Bone marrow (tissue), 2 donors: Measurements from ENCODE around the gene C6orf89.
"Not testable (repeated sequence)": the region's sequence is repeated elsewhere in the genome, so short reads cannot be mapped to it uniquely, and the experiment has no call there.

ENCODE experiments used
- DNase-seq, 2 donors: peaks; one replicate each; lab custom pipeline; 2025; lab: John Stamatoyannopoulos, UW

The C6orf89 gene

GRCh38 chr6:36888115-36888643 is 2.4 kb downstream of the C6orf89 start:
- no peak for DNase-seq

DNA sequence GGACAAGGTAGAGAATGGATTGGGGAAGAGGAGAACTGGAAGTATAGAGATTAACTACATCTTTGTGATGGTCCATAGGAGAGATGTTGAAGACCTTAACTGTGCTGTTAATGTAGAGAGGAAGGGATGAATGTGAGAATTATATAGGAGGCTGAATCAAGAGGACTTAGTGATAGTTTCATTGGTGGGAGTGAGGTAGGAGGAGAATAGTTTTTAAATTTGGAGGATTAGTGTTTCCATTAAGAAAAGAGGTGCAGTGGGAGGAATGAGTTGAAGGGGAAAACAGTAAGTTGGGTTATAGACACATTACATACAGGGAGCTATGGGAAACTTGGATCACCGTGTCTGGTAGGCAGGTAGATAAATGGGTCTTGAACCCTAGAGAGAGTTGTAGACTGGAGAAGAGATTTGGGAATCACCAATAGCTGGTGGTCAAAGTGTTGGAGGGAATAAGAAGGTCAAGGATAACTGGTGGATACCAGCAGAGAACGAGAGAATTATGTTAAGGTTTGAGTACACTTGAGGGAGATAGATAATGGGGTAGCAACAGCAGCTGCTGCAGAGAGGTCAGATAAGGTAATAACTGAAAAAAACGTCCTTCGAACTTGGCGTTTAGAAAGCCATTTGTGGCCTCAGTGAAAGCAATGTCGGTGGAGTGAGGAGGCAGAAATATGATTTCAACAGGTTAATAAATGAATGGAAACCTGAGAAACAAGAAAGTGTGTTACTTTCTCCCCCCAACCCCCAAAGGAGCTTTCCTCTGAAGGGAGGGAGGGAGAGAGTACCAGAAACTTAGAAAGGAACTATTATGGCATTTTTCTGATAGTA is 3.1 kb downstream of the C6orf89 start:
- no peak for DNase-seq

GRCh38 chr6:36890112-36890663 is 4.4 kb downstream of the C6orf89 start:
- no peak for DNase-seq

DNA sequence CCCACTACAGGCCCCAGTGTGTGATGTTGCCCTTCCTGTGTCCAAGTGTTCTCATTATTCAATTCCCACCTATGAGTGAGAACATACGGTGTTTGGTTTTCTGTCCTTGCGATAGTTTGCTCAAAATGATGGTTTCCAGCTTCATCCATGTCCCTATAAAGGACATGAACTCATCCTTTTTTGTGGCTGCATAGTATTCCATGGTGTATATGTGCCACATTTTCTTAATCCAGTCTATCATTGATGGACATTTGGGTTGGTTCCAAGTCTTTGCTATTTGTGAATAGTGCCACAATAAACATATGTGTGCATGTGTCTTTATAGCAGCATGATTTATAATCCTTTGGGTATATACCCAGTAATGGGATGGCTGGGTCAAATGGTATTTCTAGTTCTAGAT is 5.4 kb downstream of the C6orf89 start:
- DNase-seq: not testable (repeated sequence)

DNA sequence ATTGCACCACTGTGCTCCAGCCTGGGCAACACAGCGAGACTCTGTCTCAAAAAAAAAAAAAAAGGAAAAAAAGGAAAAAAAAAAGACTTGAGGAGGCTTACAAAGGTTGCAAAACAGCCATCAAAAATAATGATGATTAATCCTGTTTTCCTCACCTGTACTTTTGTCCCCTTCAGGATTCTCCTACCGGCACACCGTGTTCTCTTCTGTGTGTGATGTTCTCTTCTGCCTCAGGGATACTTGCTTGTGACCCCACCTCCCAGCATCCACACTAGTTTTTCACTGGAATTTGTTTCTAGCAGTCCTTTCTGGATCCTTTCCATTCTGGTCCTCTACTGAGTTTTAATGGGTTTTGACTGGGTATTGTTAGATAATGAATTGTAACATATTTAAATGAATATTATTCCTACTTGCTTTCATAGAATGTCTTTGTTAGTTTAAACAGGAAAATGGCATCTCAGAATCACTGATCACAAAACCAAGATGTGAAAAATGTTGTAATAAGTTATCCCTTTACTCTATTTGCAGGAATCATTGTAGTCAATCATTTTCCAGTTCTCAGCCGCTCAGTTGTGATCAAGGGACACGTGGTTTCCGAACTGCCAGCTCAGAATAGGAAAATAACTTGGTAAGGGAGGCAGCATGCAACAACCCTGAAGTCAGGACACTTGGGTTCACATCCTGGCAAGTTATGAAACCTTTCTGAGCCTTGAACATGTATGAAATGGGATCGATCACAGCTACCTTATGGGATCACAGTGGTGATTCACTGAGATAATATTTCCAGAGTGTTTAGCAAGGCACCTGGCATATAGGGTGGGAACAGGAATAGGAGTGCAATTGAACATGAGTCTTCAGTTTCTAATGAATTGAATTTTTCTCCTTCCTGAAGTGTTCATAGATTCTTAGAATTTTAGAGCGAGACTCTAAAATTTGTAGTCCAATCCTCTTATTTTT is 8.5 kb downstream of the C6orf89 start:
- DNase-seq: no peak

DNA sequence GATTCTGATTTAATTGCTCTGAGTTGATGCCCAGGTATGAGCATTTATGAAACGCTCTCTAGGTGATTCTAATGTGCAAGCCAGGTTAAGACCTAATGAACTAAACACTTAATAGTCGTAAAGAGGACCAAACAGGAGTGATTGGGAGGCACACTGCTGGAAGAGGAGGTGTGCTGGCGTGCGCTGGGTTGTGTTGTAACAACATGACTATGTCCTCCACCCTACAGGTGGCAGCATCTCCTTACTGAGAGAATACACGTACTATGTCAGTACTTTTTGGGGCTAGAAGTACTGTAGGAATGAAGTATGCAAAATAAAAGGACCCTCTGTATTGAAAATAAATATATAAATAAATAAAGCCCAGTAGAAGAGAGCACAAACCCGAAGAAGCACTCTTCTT is 11.9 kb downstream of the C6orf89 start:
- DNase-seq: no peak

GRCh38 chr6:36904114-36904513 is 18.4 kb downstream of the C6orf89 start:
- DNase-seq: no peak

DNA sequence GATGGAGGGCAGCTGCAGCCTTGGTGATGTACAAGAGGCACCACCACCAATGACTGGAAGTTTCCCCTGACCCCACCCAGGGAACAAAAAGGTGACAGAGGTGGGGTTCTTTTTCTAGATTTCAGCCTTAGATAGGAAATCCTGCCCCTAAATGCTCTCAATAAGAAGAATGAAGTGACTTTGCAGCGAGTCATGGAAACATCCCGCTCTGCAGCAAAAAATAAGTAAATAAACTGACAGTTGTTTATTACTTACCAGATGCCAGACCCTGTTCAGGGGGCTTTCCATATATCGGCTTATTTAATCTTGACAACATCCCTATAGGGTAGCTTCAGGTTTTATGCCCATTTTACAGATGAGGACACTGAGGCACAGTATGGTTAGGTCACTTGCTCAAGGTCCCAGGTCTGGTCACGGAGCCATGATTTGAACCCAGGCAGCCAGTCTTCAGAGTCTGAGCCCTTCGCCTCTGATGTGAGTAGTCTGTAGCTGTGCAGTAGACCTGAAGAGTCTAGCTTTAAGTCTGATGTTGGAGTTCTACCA is 19.2 kb downstream of the C6orf89 start:
- no peak for DNase-seq

- DNase-seq: no peak
Measured at GRCh38 chr6:36906539-36907325, 21.0 kb downstream of the C6orf89 start.

DNA sequence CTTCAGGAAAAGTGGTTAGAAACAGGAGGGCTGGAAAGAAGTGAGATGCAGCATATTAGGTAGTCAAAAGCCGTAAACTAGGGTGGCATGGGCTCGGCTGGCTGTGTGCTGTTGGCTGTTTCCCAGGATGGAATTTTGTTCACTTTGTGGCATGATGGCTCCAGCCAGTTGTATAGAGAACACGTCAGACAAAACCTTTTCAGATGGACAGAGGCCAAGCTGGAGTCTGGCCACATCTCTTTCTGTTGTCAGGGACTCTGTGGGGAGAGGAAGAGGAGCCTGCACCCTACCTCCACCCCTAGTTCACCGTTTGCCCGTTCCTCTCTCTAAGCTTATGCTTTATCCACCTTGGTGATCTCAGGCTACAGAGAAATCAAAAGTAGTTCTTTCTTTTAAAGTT is 22.0 kb downstream of the C6orf89 start:
- no peak for DNase-seq

GRCh38 chr6:36908747-36909146 is 23.0 kb downstream of the C6orf89 start:
- DNase-seq: no peak

DNA sequence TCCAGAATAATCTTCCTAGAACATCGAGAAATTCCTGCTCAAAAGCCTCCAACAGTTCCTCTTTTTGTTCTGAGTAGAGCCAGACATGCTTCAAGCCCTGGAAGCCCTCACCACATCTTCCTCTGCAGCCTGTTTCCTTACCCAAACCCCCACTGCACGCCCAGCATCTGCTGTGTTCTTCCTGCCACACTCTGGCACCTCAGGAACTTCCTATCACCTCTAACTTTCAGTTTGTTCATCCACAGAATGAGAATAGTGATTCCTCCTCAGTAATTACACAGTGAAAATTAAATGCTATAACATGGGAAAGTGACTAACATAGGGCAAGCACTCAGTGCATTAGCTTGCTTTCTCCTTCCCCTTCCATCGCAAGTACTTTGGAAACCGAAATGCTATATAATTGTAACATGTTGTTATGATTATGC is 26.3 kb downstream of the C6orf89 start:
- DNase-seq: peak in 1 of 2 donors; percentile 97

- DNase-seq: peak in 1 of 2 donors; percentile 26
Measured at GRCh38 chr6:36912586-36912985, 26.8 kb downstream of the C6orf89 start.

DNA sequence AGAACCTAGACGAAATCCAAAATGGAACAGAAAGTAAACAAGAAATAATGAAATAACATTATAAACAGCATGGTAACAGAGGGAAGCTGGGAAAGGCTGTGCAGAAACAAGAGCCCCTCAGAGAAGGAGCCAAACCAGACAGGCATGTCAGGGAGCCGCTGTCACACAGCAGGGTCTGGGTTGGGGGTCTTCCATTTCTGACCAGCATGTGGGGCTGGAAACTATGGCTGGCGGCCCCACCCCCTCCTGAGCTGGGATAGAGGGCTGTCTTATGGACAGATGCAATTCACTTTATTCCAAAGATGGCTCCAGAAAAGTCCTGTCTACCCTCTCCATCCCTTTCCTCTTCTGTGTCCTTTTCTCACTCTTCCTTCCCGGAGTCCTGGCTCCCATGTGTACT is 27.3 kb downstream of the C6orf89 start:
- DNase-seq: no peak

DNA sequence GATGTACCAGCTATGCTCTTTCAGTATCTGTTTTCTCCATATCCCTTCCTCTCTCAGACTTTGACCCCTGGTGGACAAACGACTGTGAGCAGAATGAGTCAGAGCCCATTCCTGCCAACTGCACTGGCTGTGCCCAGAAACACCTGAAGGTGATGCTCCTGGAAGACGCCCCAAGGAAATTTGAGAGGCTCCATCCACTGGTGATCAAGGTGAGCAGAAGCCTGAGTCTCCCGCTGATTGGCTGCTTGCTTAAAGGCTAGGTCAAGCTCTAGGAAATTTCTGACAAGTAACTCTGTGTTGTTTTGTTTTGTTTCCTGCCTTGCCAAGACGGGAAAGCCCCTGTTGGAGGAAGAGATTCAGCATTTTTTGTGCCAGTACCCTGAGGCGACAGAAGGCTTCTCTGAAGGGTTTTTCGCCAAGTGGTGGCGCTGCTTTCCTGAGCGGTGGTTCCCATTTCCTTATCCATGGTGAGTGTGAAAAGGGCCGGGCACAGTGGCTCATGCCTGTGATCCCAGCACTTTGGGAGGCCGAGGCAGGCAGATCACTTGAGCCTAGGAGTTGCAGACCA is 28.6 kb downstream of the C6orf89 start:
- no peak for DNase-seq

GRCh38 chr6:36915599-36915998 is 29.8 kb downstream of the C6orf89 start:
- DNase-seq: no peak

DNA sequence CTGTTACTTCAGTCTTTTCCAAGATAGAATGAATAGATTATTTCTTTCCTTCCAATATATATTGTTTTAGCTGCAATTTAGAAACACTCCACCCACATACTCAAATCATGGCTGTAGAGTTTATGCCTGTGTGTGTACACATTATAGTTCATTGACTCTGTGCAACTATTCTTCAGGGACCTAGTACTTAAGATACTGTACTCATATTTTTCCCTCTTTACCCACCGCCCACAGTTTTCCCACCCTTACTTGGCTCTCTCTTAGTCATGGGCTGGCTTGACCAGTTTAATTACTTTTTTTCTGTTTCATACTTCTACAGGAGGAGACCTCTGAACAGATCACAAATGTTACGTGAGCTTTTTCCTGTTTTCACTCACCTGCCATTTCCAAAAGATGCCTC is 30.4 kb downstream of the C6orf89 start:
- DNase-seq: no peak

GRCh38 chr6:36917541-36918193 is 31.9 kb downstream of the C6orf89 start:
- no peak for DNase-seq

GRCh38 chr6:36920049-36920448 is 34.3 kb downstream of the C6orf89 start:
- no peak for DNase-seq

DNA sequence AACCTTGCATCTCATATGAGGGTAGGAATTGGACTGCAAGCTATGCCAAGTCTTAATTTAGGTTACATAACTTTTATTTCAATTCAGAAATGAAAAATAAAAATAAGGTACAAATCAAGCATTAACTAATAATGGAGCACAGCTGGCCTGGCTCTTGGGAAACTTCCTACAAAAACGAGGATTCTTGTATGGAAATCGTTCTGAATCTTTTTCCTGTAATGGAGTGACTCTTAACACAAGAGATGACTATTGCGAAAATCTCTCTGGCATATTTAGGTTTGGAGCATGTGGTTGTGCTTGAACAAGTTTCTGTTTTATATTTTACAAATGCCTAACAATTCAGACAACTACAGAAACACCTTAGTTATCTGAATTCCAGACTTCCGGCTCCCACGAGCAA is 34.8 kb downstream of the C6orf89 start:
- DNase-seq: no peak
